ENCODE results near the gene CHIC2. TPM values are rescaled to one million over a fixed set of nuclear protein-coding genes. Genes with fewer than 3 reads are reported as not detected.

CHIC2 gene
- total RNA-seq, 1 experiment from 2014 or later: 11.0 TPM

DNA sequence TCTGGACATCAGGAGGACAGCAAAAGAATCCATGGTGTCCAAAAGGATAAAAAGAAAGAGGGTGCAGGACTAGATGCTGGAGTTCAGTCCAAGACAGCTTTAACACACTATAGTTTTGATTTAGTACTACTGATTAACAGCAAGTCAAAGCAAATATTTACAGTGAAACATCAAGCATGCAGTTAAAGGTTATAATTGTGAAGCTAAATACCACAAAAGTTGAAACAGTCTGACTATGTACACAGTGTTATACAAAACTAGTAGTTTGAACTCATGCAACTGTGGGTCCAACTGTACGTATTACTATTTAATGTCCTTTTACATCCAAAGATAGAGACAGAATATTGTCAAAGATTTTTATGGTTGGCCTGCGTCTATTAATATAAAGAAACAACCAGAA lies 57.6 kb downstream of the CHIC2 start (continued):
- TF ChIP-seq ZNF396 (CRISPR knock-in tag; IDR thresholded peaks at IDR 0.05; ENCODE audit: borderline replicate concordance) (no peak), ELF4 (CRISPR knock-in tag; IDR thresholded peaks at IDR 0.05; ENCODE audit: low read depth) (no peak)

DNA sequence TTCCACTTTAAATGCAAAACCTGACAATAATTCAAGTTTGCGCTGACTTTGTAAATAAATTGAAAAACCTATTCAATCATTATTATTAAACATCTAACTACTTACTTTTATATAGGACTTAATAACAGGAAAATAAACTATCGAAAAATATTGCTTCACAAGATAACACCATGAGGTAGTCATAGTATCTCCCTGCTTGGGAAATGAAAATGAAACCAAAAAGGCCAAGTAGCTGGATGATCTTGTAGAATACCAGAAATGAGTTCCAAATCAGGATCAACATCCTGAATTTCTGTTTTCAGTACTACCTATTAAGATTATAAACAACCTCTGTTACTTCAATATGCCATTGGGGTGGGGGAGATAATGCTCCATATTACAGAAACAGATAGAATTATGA lies 58.9 kb downstream of the CHIC2 start:
- H3K27me3 Mint-ChIP-seq (ENCODE audit: low read depth): no peaks in the 10 kb centered on the region
- POLR2A ChIA-PET: no interaction called here
- no peak for DNase-seq (ENCODE audit: low spot score)
- TF ChIP-seq, protein P1, sequence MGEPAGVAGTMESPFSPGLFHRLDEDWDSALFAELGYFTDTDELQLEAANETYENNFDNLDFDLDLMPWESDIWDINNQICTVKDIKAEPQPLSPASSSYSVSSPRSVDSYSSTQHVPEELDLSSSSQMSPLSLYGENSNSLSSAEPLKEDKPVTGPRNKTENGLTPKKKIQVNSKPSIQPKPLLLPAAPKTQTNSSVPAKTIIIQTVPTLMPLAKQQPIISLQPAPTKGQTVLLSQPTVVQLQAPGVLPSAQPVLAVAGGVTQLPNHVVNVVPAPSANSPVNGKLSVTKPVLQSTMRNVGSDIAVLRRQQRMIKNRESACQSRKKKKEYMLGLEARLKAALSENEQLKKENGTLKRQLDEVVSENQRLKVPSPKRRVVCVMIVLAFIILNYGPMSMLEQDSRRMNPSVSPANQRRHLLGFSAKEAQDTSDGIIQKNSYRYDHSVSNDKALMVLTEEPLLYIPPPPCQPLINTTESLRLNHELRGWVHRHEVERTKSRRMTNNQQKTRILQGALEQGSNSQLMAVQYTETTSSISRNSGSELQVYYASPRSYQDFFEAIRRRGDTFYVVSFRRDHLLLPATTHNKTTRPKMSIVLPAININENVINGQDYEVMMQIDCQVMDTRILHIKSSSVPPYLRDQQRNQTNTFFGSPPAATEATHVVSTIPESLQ (CRISPR knock-in tag; IDR thresholded peaks at IDR 0.05): no peak
- TF ChIP-seq, protein P2, sequence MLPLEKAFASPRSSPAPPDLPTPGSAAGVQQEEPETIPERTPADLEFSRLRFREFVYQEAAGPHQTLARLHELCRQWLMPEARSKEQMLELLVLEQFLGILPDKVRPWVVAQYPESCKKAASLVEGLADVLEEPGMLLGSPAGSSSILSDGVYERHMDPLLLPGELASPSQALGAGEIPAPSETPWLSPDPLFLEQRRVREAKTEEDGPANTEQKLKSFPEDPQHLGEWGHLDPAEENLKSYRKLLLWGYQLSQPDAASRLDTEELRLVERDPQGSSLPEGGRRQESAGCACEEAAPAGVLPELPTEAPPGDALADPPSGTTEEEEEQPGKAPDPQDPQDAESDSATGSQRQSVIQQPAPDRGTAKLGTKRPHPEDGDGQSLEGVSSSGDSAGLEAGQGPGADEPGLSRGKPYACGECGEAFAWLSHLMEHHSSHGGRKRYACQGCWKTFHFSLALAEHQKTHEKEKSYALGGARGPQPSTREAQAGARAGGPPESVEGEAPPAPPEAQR (CRISPR knock-in tag; IDR thresholded peaks at IDR 0.05): no peak
- TF ChIP-seq, protein P3, sequence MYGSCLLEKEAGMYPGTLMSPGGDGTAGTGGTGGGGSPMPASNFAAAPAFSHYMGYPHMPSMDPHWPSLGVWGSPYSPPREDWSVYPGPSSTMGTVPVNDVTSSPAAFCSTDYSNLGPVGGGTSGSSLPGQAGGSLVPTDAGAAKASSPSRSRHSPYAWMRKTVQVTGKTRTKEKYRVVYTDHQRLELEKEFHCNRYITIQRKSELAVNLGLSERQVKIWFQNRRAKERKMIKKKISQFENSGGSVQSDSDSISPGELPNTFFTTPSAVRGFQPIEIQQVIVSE (CRISPR knock-in tag; IDR thresholded peaks at IDR 0.05; ENCODE audit: borderline replicate concordance): no peak
- TF ChIP-seq HMGA2 (CRISPR knock-in tag; IDR thresholded peaks at IDR 0.05): no peak
- TF ChIP-seq, protein P4, sequence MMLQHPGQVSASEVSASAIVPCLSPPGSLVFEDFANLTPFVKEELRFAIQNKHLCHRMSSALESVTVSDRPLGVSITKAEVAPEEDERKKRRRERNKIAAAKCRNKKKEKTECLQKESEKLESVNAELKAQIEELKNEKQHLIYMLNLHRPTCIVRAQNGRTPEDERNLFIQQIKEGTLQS (CRISPR knock-in tag; conservative IDR thresholded peaks at IDR 0.05): no peak
- no peak for TF ChIP-seq NFATC4 (CRISPR knock-in tag; IDR thresholded peaks at IDR 0.05)
- TF ChIP-seq TEAD1 (CRISPR knock-in tag; IDR thresholded peaks at IDR 0.05): no peak
- no peak for TF ChIP-seq CBFB (CRISPR knock-in tag; IDR thresholded peaks at IDR 0.05; ENCODE audit: low read depth)
- no peak for TF ChIP-seq ZNF263 (CRISPR knock-in tag; IDR thresholded peaks at IDR 0.05; ENCODE audit: low read depth)
- TF ChIP-seq, protein P5, sequence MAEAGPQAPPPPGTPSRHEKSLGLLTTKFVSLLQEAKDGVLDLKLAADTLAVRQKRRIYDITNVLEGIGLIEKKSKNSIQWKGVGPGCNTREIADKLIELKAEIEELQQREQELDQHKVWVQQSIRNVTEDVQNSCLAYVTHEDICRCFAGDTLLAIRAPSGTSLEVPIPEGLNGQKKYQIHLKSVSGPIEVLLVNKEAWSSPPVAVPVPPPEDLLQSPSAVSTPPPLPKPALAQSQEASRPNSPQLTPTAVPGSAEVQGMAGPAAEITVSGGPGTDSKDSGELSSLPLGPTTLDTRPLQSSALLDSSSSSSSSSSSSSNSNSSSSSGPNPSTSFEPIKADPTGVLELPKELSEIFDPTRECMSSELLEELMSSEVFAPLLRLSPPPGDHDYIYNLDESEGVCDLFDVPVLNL (CRISPR knock-in tag; IDR thresholded peaks at IDR 0.05; ENCODE audit: borderline replicate concordance, low read depth): no peak
- no peak for TF ChIP-seq FOXP1 (CRISPR knock-in tag; IDR thresholded peaks at IDR 0.05; ENCODE audit: borderline replicate concordance)
- TF ChIP-seq GTF2I (CRISPR knock-in tag; conservative IDR thresholded peaks at IDR 0.05): no peak
- no peak for TF ChIP-seq ZBTB21 (CRISPR knock-in tag; IDR thresholded peaks at IDR 0.05; ENCODE audit: borderline replicate concordance)
- TF ChIP-seq, protein P6, sequence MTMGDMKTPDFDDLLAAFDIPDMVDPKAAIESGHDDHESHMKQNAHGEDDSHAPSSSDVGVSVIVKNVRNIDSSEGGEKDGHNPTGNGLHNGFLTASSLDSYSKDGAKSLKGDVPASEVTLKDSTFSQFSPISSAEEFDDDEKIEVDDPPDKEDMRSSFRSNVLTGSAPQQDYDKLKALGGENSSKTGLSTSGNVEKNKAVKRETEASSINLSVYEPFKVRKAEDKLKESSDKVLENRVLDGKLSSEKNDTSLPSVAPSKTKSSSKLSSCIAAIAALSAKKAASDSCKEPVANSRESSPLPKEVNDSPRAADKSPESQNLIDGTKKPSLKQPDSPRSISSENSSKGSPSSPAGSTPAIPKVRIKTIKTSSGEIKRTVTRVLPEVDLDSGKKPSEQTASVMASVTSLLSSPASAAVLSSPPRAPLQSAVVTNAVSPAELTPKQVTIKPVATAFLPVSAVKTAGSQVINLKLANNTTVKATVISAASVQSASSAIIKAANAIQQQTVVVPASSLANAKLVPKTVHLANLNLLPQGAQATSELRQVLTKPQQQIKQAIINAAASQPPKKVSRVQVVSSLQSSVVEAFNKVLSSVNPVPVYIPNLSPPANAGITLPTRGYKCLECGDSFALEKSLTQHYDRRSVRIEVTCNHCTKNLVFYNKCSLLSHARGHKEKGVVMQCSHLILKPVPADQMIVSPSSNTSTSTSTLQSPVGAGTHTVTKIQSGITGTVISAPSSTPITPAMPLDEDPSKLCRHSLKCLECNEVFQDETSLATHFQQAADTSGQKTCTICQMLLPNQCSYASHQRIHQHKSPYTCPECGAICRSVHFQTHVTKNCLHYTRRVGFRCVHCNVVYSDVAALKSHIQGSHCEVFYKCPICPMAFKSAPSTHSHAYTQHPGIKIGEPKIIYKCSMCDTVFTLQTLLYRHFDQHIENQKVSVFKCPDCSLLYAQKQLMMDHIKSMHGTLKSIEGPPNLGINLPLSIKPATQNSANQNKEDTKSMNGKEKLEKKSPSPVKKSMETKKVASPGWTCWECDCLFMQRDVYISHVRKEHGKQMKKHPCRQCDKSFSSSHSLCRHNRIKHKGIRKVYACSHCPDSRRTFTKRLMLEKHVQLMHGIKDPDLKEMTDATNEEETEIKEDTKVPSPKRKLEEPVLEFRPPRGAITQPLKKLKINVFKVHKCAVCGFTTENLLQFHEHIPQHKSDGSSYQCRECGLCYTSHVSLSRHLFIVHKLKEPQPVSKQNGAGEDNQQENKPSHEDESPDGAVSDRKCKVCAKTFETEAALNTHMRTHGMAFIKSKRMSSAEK (CRISPR knock-in tag; IDR thresholded peaks at IDR 0.05; ENCODE audit: borderline replicate concordance): no peak
- TF ChIP-seq, protein P7, sequence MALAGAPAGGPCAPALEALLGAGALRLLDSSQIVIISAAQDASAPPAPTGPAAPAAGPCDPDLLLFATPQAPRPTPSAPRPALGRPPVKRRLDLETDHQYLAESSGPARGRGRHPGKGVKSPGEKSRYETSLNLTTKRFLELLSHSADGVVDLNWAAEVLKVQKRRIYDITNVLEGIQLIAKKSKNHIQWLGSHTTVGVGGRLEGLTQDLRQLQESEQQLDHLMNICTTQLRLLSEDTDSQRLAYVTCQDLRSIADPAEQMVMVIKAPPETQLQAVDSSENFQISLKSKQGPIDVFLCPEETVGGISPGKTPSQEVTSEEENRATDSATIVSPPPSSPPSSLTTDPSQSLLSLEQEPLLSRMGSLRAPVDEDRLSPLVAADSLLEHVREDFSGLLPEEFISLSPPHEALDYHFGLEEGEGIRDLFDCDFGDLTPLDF (CRISPR knock-in tag; IDR thresholded peaks at IDR 0.05): no peak
- CTCF ChIA-PET: no interaction called here
- no peaks in the 10 kb centered on the region for H3K36me3 Mint-ChIP-seq
- H3K27ac Mint-ChIP-seq: no peak overlapping the region
- peaks cover 28% of the 10 kb centered on the region for H3K4me1 Mint-ChIP-seq
- H3K4me3 Mint-ChIP-seq: no peak overlapping the region
- ATAC-seq: no peak
- H3K9me3 Mint-ChIP-seq: no peaks in the 10 kb centered on the region

All from WTC11 (cell line).